ENCODE data around the gene CAPN9.

The CAPN9 gene

DNA sequence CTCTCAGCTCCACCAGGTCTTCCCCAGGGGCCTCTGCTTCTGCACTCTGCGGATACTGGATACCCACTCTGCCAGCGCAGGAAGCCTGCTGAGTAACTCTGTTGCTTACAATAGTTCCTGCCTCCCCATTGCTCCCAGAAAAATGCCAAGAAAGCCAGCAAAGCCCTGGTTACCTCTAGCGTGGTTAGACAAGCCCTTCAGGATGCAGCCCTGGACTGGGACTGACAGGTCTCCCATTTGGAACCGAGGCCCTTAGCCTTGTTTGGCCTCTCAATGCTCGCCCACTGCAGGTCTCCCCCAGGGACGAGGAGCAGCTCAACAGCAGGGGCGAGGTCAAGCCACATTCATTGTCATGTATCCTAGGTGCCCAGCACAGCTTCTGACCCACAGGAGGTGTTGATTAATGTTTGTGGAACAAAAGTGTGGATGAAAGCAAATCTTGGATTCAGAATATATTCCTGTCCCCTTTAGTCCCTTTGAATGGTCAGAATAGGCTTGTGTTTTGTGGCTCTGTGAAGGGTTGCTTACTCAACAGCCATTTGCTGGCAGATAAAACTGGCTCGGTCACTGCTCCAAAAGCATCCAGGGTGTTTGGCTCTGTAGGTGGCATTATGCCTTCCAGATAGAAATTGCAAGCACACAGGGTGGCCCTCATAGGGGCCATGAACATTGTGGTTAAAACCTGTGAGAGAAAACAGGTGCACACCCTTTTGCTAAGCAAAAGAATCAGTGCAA is 62.2 kb downstream of the CAPN9 start:
- H3K4me3 ChIP-seq (ENCODE audit: low read depth, low read length): no peak overlapping the region
- DNase-seq (ENCODE audit: low read depth): no peak
- no peak for TF ChIP-seq CTCF (IDR thresholded peaks at IDR 0.05; ENCODE audit: insufficient read depth, low read depth, low read length, missing control alignments)

DNA sequence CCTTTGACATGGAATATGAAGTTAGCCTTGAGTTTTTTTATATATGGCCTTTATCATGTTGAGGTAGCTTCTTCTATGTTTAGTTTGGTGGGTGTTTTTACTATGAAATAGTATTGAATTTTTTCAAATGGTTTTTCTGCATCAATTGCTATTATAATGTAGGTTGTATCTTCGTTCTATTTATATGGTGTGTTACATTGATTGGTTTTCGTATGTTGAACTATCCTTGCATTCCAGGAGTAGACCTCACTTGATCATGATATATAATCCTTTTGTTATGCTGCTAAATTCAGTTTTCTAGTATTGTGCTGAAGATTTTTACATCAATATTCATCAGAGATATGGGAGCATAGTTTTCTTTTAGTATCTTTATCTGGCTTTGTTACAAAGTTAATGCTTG is 65.4 kb downstream of the CAPN9 start:
- no peak for DNase-seq (ENCODE audit: low read depth)
- H3K4me3 ChIP-seq (ENCODE audit: low read depth, low read length): no peak overlapping the region
- TF ChIP-seq CTCF (IDR thresholded peaks at IDR 0.05; ENCODE audit: insufficient read depth, low read depth, low read length, missing control alignments): no peak

- TF ChIP-seq CTCF (IDR thresholded peaks at IDR 0.05; ENCODE audit: insufficient read depth, low read depth, low read length, missing control alignments): no peak
- DNase-seq (ENCODE audit: low read depth): no peak
- H3K4me3 ChIP-seq (ENCODE audit: low read depth, low read length): no peak overlapping the region
Measured at GRCh38 chr1:230814949-230815692, 67.9 kb downstream of the CAPN9 start.

- H3K4me3 ChIP-seq (ENCODE audit: low read depth, low read length): no peak overlapping the region
- TF ChIP-seq CTCF (IDR thresholded peaks at IDR 0.05; ENCODE audit: insufficient read depth, low read depth, low read length, missing control alignments): no peak
- DNase-seq (ENCODE audit: low read depth): no peak
Measured at GRCh38 chr1:230816018-230816417, 68.8 kb downstream of the CAPN9 start.

DNA sequence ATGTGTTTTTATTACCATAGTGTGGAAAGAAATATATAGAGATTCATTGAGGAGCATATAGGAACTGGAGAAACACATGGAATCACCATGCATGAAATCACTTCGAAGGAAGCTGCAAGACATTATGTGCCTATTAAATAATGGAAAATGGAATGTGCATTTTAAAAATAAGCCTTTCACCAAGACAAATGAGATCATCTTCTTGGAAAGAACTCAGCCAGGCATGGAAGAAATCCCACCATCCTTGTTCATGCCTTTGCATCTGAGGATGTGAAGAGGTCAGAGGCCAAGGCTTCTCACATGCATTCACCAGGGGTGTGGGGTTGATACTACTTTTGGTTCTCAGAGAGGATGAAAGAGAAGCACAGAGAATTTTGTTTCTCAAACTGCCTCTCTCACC is 71.2 kb downstream of the CAPN9 start:
- no peak overlapping the region for H3K4me3 ChIP-seq (ENCODE audit: low read depth, low read length)
- no peak for DNase-seq (ENCODE audit: low read depth)
- TF ChIP-seq CTCF (IDR thresholded peaks at IDR 0.05; ENCODE audit: insufficient read depth, low read depth, low read length, missing control alignments): no peak

DNA sequence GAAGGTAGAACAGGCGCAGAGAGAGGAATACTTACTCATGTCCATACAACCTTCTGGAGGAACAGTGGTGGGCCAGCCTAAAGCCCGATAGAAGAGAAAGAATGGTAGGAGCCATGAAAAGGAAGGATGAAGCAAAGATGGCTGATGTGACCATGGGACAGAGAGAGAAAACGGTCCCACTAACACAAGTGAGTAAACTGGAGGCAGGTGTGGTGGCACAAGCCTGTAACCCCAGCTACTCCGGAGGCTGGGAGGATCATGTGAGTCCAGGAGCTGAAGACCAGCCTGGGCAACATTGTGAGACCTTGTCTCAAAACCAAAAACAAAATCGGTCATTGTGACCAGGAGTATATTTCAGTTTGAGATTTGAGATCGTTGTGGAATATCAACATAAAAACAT is 71.7 kb downstream of the CAPN9 start:
- no peak for TF ChIP-seq CTCF (IDR thresholded peaks at IDR 0.05; ENCODE audit: insufficient read depth, low read depth, low read length, missing control alignments)
- no peak for DNase-seq (ENCODE audit: low read depth)
- H3K4me3 ChIP-seq (ENCODE audit: low read depth, low read length): no peak overlapping the region

All from GM12865 (cell line).